ENCODE measurements around the gene THBS4. TPM values are rescaled to one million over a fixed set of nuclear protein-coding genes. Genes with fewer than 3 reads are reported as not detected.

Gene THBS4
- total and polyA plus RNA-seq, 10 of the 15 experiments (the other 5 are each of a cell fraction or from before 2014, with no cell fraction given): 0.31 to 1.7 (median 0.75) TPM

GRCh38 chr5:80109646-80110478 is 74.7 kb downstream of the THBS4 start:
- POLR2A ChIA-PET: interaction anchor here (0.9 to 1.7 kb wide), 7 partner anchors 9 to 148 kb away, joined by 3 to 12 read pairs (median 3); no protein-coding TSS in a partner anchor
- Histone ChIP-seq H3K4me3 (no peak overlapping the region), H3K9me3 (replicated peaks; ENCODE audit: control insufficient read depth, insufficient read depth, low read length) (no peaks in the 10 kb centered on the region; the same call in 2 of the 3 replicates), H3K27me3 (replicated peaks in 1 of 2; ENCODE audit: control insufficient read depth in 2 of 2, insufficient read depth in 2 of 2, low read length in 1 of 2) (no peaks in the 10 kb centered on the region), H2AFZ (ENCODE audit: control insufficient read depth, low read depth, low read length) (peak overlapping the region; percentile 6), H4K20me1 (ENCODE audit: control insufficient read depth, insufficient read depth) (no peaks in the 10 kb centered on the region), H3K4me2 (ENCODE audit: control insufficient read depth, insufficient read depth) (peak overlapping the region; percentile 69), H3K36me3 (ENCODE audit: control insufficient read depth in 2 of 2, insufficient read depth in 2 of 2, low read length in 1 of 2) (no peaks in the 10 kb centered on the region), H3K79me2 (ENCODE audit: control insufficient read depth, insufficient read depth, low read length) (no peaks in the 10 kb centered on the region), H3K27ac (ENCODE audit: control insufficient read depth, insufficient read depth) (no peak overlapping the region), H3K4me1 (ENCODE audit: control insufficient read depth, insufficient read depth, low read length) (peaks cover 11% of the 10 kb centered on the region), H3K9ac (ENCODE audit: control insufficient read depth, insufficient read depth, low read length) (no peak overlapping the region)
- DNase-seq (ENCODE audit: low read depth, low spot score) (peak; percentile 52), FAIRE-seq (no peak), ATAC-seq (peak; percentile 86)
- SMC1A ChIA-PET (ENCODE audit: uncharacterized antibody, unreplicated experiment): interaction anchor here (0.7 to 1.9 kb wide), 18 partner anchors 9 to 197 kb away, joined by 3 to 15 read pairs (median 6); partner anchors contain the start of gene SERINC5
- CTCF ChIA-PET: interaction anchor here (0.7 to 1.9 kb wide), 11 partner anchors 9 to 198 kb away, joined by 3 to 17 read pairs (median 5); no protein-coding TSS in a partner anchor
- BruUV-seq (replicated peaks): no TSS peak
- 36% methylated on average over 9 of the region's 9 CpGs for WGBS (ENCODE audit: insufficient coverage, insufficient replicate concordance, low lambda C conversion rate, missing lambda C conversion rate)
- intact Hi-C loops (cut with micrococcal nuclease; ENCODE audit: unreplicated experiment): no loop called here
- RAD21 ChIA-PET (ENCODE audit: unreplicated experiment): interaction anchor here (0.6 to 1.7 kb wide), 15 partner anchors 10 to 146 kb away, joined by 3 to 20 read pairs (median 4); partner anchors contain the start of gene SERINC5
- in situ Hi-C loops (cut with MboI): no loop called here
- peak; percentile 37; the same call in 1 of the 2 replicates for TF ChIP-seq RFX5 (IDR thresholded peaks at IDR 0.05; ENCODE audit: low read depth, low read length)
- TF ChIP-seq, protein P1, sequence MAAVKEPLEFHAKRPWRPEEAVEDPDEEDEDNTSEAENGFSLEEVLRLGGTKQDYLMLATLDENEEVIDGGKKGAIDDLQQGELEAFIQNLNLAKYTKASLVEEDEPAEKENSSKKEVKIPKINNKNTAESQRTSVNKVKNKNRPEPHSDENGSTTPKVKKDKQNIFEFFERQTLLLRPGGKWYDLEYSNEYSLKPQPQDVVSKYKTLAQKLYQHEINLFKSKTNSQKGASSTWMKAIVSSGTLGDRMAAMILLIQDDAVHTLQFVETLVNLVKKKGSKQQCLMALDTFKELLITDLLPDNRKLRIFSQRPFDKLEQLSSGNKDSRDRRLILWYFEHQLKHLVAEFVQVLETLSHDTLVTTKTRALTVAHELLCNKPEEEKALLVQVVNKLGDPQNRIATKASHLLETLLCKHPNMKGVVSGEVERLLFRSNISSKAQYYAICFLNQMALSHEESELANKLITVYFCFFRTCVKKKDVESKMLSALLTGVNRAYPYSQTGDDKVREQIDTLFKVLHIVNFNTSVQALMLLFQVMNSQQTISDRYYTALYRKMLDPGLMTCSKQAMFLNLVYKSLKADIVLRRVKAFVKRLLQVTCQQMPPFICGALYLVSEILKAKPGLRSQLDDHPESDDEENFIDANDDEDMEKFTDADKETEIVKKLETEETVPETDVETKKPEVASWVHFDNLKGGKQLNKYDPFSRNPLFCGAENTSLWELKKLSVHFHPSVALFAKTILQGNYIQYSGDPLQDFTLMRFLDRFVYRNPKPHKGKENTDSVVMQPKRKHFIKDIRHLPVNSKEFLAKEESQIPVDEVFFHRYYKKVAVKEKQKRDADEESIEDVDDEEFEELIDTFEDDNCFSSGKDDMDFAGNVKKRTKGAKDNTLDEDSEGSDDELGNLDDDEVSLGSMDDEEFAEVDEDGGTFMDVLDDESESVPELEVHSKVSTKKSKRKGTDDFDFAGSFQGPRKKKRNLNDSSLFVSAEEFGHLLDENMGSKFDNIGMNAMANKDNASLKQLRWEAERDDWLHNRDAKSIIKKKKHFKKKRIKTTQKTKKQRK (IDR thresholded peaks at IDR 0.05; ENCODE audit: low read depth, low read length): no peak
- peak; percentile 12; the same call in 1 of the 2 replicates for TF ChIP-seq SMC3 (IDR thresholded peaks at IDR 0.05; ENCODE audit: borderline replicate concordance, low read length)
- TF ChIP-seq IRF4 (IDR thresholded peaks at IDR 0.05; ENCODE audit: low read depth, low read length): no peak
- TF ChIP-seq RELB (IDR thresholded peaks at IDR 0.05; ENCODE audit: low read depth): 0 out of 2 replicates have a peak, but pooled peaks have one; percentile 53
- TF ChIP-seq HDGF (IDR thresholded peaks at IDR 0.05): 0 out of 2 replicates have a peak, but pooled peaks have one; percentile 8
- TF ChIP-seq SMAD5 (IDR thresholded peaks at IDR 0.05; ENCODE audit: low read depth): no peak
- TF ChIP-seq PAX8 (IDR thresholded peaks at IDR 0.05): no peak
- no peak for TF ChIP-seq NFYB (IDR thresholded peaks at IDR 0.05; ENCODE audit: insufficient read depth, low read depth, low read length)
- 0 out of 2 replicates have a peak, but pooled peaks have one; percentile 31 for TF ChIP-seq STAT3 (IDR thresholded peaks at IDR 0.05; ENCODE audit: low read depth, low read length)
- TF ChIP-seq SREBF1 (IDR thresholded peaks at IDR 0.05; ENCODE audit: low read length): no peak
- TF ChIP-seq MTA2 (IDR thresholded peaks at IDR 0.05; ENCODE audit: low read depth): peak; percentile 48; the same call in 1 of the 2 replicates
- TF ChIP-seq, protein P2, sequence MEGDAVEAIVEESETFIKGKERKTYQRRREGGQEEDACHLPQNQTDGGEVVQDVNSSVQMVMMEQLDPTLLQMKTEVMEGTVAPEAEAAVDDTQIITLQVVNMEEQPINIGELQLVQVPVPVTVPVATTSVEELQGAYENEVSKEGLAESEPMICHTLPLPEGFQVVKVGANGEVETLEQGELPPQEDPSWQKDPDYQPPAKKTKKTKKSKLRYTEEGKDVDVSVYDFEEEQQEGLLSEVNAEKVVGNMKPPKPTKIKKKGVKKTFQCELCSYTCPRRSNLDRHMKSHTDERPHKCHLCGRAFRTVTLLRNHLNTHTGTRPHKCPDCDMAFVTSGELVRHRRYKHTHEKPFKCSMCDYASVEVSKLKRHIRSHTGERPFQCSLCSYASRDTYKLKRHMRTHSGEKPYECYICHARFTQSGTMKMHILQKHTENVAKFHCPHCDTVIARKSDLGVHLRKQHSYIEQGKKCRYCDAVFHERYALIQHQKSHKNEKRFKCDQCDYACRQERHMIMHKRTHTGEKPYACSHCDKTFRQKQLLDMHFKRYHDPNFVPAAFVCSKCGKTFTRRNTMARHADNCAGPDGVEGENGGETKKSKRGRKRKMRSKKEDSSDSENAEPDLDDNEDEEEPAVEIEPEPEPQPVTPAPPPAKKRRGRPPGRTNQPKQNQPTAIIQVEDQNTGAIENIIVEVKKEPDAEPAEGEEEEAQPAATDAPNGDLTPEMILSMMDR (IDR thresholded peaks at IDR 0.05 in 2 of 3, conservative IDR thresholded peaks at IDR 0.05 in 1 of 3; ENCODE audit: control insufficient read depth in 2 of 3, extremely low read depth in 1 of 3, insufficient read depth in 1 of 3, low read depth in 3 of 3, low read length in 3 of 3): no peak

Data from GM12878 (cell line).